ENCODE data around the gene WDTC1.

The WDTC1 gene

GRCh38 chr1:27299385-27300271 lies 65.2 kb downstream of the WDTC1 start:
- H3K36me3 ChIP-seq (ENCODE audit: control insufficient read depth in 2 of 2, insufficient read depth in 2 of 2, low read length in 2 of 2), result peaks cover 29 to 57% of the 10 kb centered on the region in 2 donors
- peaks cover 15 to 18% of the 10 kb centered on the region in 2 donors for H3K4me1 ChIP-seq (ENCODE audit: control insufficient read depth in 2 of 2, insufficient read depth in 2 of 2, low read length in 2 of 2)
- H3K9ac ChIP-seq (ENCODE audit: low read depth in 1 of 2, low read length in 2 of 2), result no peak overlapping the region
- no peaks in the 10 kb centered on the region for H3K27me3 ChIP-seq (ENCODE audit: control insufficient read depth in 2 of 2, insufficient read depth in 2 of 2, low read length in 2 of 2)
- peak overlapping the region; percentile 76 to 87 for H3K27ac ChIP-seq (ENCODE audit: low read depth in 2 of 2, low read length in 2 of 2)
- H3K4me3 ChIP-seq (ENCODE audit: low read length in 2 of 2), result no peak overlapping the region
- H3K9me3 ChIP-seq (ENCODE audit: control insufficient read depth in 2 of 2, low read length in 2 of 2), result no peaks in the 10 kb centered on the region

GRCh38 chr1:27300341-27301051 lies 66.1 kb downstream of the WDTC1 start:
- H3K36me3 ChIP-seq (ENCODE audit: control insufficient read depth in 2 of 2, insufficient read depth in 2 of 2, low read length in 2 of 2), result peaks cover 35 to 59% of the 10 kb centered on the region in 2 donors
- no peaks in the 10 kb centered on the region for H3K27me3 ChIP-seq (ENCODE audit: control insufficient read depth in 2 of 2, insufficient read depth in 2 of 2, low read length in 2 of 2)
- H3K27ac ChIP-seq (ENCODE audit: low read depth in 2 of 2, low read length in 2 of 2), result peak overlapping the region; percentile 76 to 87
- H3K9me3 ChIP-seq (ENCODE audit: control insufficient read depth in 2 of 2, low read length in 2 of 2), result no peaks in the 10 kb centered on the region
- peak overlapping the region in 1 of 2 donors; percentile 13 for H3K9ac ChIP-seq (ENCODE audit: low read depth in 1 of 2, low read length in 2 of 2)
- H3K4me1 ChIP-seq (ENCODE audit: control insufficient read depth in 2 of 2, insufficient read depth in 2 of 2, low read length in 2 of 2), result peaks cover 15 to 18% of the 10 kb centered on the region in 2 donors
- no peak overlapping the region for H3K4me3 ChIP-seq (ENCODE audit: low read length in 2 of 2)

GRCh38 chr1:27301052-27301422 lies 66.6 kb downstream of the WDTC1 start:
- no peaks in the 10 kb centered on the region for H3K27me3 ChIP-seq (ENCODE audit: control insufficient read depth in 2 of 2, insufficient read depth in 2 of 2, low read length in 2 of 2)
- peaks cover 35 to 57% of the 10 kb centered on the region in 2 donors for H3K36me3 ChIP-seq (ENCODE audit: control insufficient read depth in 2 of 2, insufficient read depth in 2 of 2, low read length in 2 of 2)
- peak overlapping the region; percentile 15 to 61 for H3K27ac ChIP-seq (ENCODE audit: low read depth in 2 of 2, low read length in 2 of 2)
- no peak overlapping the region for H3K4me3 ChIP-seq (ENCODE audit: low read length in 2 of 2)
- H3K9ac ChIP-seq (ENCODE audit: low read depth in 1 of 2, low read length in 2 of 2), result peak overlapping the region; percentile 13 to 32
- peaks cover 15 to 18% of the 10 kb centered on the region in 2 donors for H3K4me1 ChIP-seq (ENCODE audit: control insufficient read depth in 2 of 2, insufficient read depth in 2 of 2, low read length in 2 of 2)
- H3K9me3 ChIP-seq (ENCODE audit: control insufficient read depth in 2 of 2, low read length in 2 of 2), result no peaks in the 10 kb centered on the region

- peaks cover 35 to 56% of the 10 kb centered on the region in 2 donors for H3K36me3 ChIP-seq (ENCODE audit: control insufficient read depth in 2 of 2, insufficient read depth in 2 of 2, low read length in 2 of 2)
- H3K9me3 ChIP-seq (ENCODE audit: control insufficient read depth in 2 of 2, low read length in 2 of 2), result no peaks in the 10 kb centered on the region
- no peak overlapping the region for H3K4me3 ChIP-seq (ENCODE audit: low read length in 2 of 2)
- peak overlapping the region in 1 of 2 donors; percentile 61 for H3K27ac ChIP-seq (ENCODE audit: low read depth in 2 of 2, low read length in 2 of 2)
- no peaks in the 10 kb centered on the region for H3K27me3 ChIP-seq (ENCODE audit: control insufficient read depth in 2 of 2, insufficient read depth in 2 of 2, low read length in 2 of 2)
- no peak overlapping the region for H3K9ac ChIP-seq (ENCODE audit: low read depth in 1 of 2, low read length in 2 of 2)
- H3K4me1 ChIP-seq (ENCODE audit: control insufficient read depth in 2 of 2, insufficient read depth in 2 of 2, low read length in 2 of 2), result peaks cover 15 to 18% of the 10 kb centered on the region in 2 donors
Observed at GRCh38 chr1:27301582-27302199, 67.3 kb downstream of the WDTC1 start.

- H3K27me3 ChIP-seq (ENCODE audit: control insufficient read depth in 2 of 2, insufficient read depth in 2 of 2, low read length in 2 of 2), result no peaks in the 10 kb centered on the region
- H3K9ac ChIP-seq (ENCODE audit: low read depth in 1 of 2, low read length in 2 of 2), result no peak overlapping the region
- H3K27ac ChIP-seq (ENCODE audit: low read depth in 2 of 2, low read length in 2 of 2), result no peak overlapping the region
- peaks cover 15 to 18% of the 10 kb centered on the region in 2 donors for H3K4me1 ChIP-seq (ENCODE audit: control insufficient read depth in 2 of 2, insufficient read depth in 2 of 2, low read length in 2 of 2)
- H3K4me3 ChIP-seq (ENCODE audit: low read length in 2 of 2), result no peak overlapping the region
- no peaks in the 10 kb centered on the region for H3K9me3 ChIP-seq (ENCODE audit: control insufficient read depth in 2 of 2, low read length in 2 of 2)
- H3K36me3 ChIP-seq (ENCODE audit: control insufficient read depth in 2 of 2, insufficient read depth in 2 of 2, low read length in 2 of 2), result peaks cover 28 to 50% of the 10 kb centered on the region in 2 donors
Observed at GRCh38 chr1:27302612-27303011, 68.2 kb downstream of the WDTC1 start.

- Histone ChIP-seq H3K4me1 (ENCODE audit: control insufficient read depth in 2 of 2, insufficient read depth in 2 of 2, low read length in 2 of 2) (peaks cover 15 to 18% of the 10 kb centered on the region in 2 donors), H3K27me3 (ENCODE audit: control insufficient read depth in 2 of 2, insufficient read depth in 2 of 2, low read length in 2 of 2) (no peaks in the 10 kb centered on the region), H3K9ac (ENCODE audit: low read depth in 1 of 2, low read length in 2 of 2) (no peak overlapping the region), H3K9me3 (ENCODE audit: control insufficient read depth in 2 of 2, low read length in 2 of 2) (no peaks in the 10 kb centered on the region), H3K27ac (ENCODE audit: low read depth in 2 of 2, low read length in 2 of 2) (no peak overlapping the region), H3K36me3 (ENCODE audit: control insufficient read depth in 2 of 2, insufficient read depth in 2 of 2, low read length in 2 of 2) (peaks cover 21 to 48% of the 10 kb centered on the region in 2 donors), H3K4me3 (ENCODE audit: low read length in 2 of 2) (no peak overlapping the region)
Observed at GRCh38 chr1:27303509-27303908, 69.1 kb downstream of the WDTC1 start.

- Histone ChIP-seq H3K27me3 (ENCODE audit: control insufficient read depth in 2 of 2, insufficient read depth in 2 of 2, low read length in 2 of 2) (no peaks in the 10 kb centered on the region), H3K36me3 (ENCODE audit: control insufficient read depth in 2 of 2, insufficient read depth in 2 of 2, low read length in 2 of 2) (peaks cover 18 to 43% of the 10 kb centered on the region in 2 donors), H3K27ac (ENCODE audit: low read depth in 2 of 2, low read length in 2 of 2) (no peak overlapping the region), H3K9ac (ENCODE audit: low read depth in 1 of 2, low read length in 2 of 2) (no peak overlapping the region), H3K9me3 (ENCODE audit: control insufficient read depth in 2 of 2, low read length in 2 of 2) (no peaks in the 10 kb centered on the region), H3K4me3 (ENCODE audit: low read length in 2 of 2) (no peak overlapping the region), H3K4me1 (ENCODE audit: control insufficient read depth in 2 of 2, insufficient read depth in 2 of 2, low read length in 2 of 2) (peaks cover 0 to 2% of the 10 kb centered on the region in 2 donors)
Observed at GRCh38 chr1:27306071-27306470, 71.6 kb downstream of the WDTC1 start.

GRCh38 chr1:27306892-27307761 lies 72.7 kb downstream of the WDTC1 start:
- no peaks in the 10 kb centered on the region for H3K9me3 ChIP-seq (ENCODE audit: control insufficient read depth in 2 of 2, low read length in 2 of 2)
- H3K4me3 ChIP-seq (ENCODE audit: low read length in 2 of 2), result no peak overlapping the region
- H3K27ac ChIP-seq (ENCODE audit: low read depth in 2 of 2, low read length in 2 of 2), result no peak overlapping the region
- H3K9ac ChIP-seq (ENCODE audit: low read depth in 1 of 2, low read length in 2 of 2), result no peak overlapping the region
- no peaks in the 10 kb centered on the region for H3K27me3 ChIP-seq (ENCODE audit: control insufficient read depth in 2 of 2, insufficient read depth in 2 of 2, low read length in 2 of 2)
- H3K4me1 ChIP-seq (ENCODE audit: control insufficient read depth in 2 of 2, insufficient read depth in 2 of 2, low read length in 2 of 2), result no peaks in the 10 kb centered on the region
- peaks cover 18 to 33% of the 10 kb centered on the region in 2 donors for H3K36me3 ChIP-seq (ENCODE audit: control insufficient read depth in 2 of 2, insufficient read depth in 2 of 2, low read length in 2 of 2)

GRCh38 chr1:27307874-27308598 lies 73.6 kb downstream of the WDTC1 start:
- no peaks in the 10 kb centered on the region for H3K4me1 ChIP-seq (ENCODE audit: control insufficient read depth in 2 of 2, insufficient read depth in 2 of 2, low read length in 2 of 2)
- no peaks in the 10 kb centered on the region for H3K27me3 ChIP-seq (ENCODE audit: control insufficient read depth in 2 of 2, insufficient read depth in 2 of 2, low read length in 2 of 2)
- no peaks in the 10 kb centered on the region for H3K9me3 ChIP-seq (ENCODE audit: control insufficient read depth in 2 of 2, low read length in 2 of 2)
- H3K9ac ChIP-seq (ENCODE audit: low read depth in 1 of 2, low read length in 2 of 2), result no peak overlapping the region
- H3K4me3 ChIP-seq (ENCODE audit: low read length in 2 of 2), result no peak overlapping the region
- H3K36me3 ChIP-seq (ENCODE audit: control insufficient read depth in 2 of 2, insufficient read depth in 2 of 2, low read length in 2 of 2), result peaks cover 15 to 26% of the 10 kb centered on the region in 2 donors
- no peak overlapping the region for H3K27ac ChIP-seq (ENCODE audit: low read depth in 2 of 2, low read length in 2 of 2)
